Subcutaneous adipose tissue (tissue), 4 donors: ENCODE results near the gene SLC12A8. TPM values are rescaled to one million over a fixed set of nuclear protein-coding genes. Genes with fewer than 3 reads are reported as not detected.

Experiments
- total RNA-seq, 4 donors: library from RNA; depleted of rRNA; stranded (reverse); fragments of >200 nt; gene quantifications; one replicate each; pipeline ENCODE4 v1.1.0, GENCODE V29; 2016
- TF ChIP-seq, protein P1 (sequence below): fragments of 450-650 bp; IDR thresholded peaks from one replicate; pipeline ENCODE4 v1.5.1; 2016; ENCODE audit warnings: low read depth, mild to moderate bottlenecking, control low read depth, antibody characterized with exemption, moderate library complexity

Gene SLC12A8
- total RNA-seq, 4 donors from 2014 or later, result 0.66 to 1.0 TPM; not detected in 2

DNA sequence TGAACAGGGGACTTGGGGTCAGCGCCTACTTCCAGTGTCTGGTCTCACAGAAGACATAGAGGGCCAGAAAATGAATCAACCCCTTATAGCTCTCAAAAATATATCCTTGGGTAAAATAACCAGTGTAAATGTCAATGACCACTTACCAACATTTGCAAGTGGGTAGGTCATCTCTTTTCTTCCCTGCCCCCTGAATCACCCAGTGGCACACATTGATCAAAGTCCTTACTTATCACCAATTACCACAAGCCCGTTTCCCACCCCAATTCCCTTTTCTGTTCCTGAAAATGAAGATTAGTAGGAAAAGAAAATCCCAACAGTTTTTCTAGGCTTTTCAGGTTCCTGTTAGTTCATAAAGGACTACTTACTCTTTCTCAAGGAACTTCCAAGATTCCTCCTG, 86.2 kb downstream of the SLC12A8 start:
- TF ChIP-seq, protein P1, sequence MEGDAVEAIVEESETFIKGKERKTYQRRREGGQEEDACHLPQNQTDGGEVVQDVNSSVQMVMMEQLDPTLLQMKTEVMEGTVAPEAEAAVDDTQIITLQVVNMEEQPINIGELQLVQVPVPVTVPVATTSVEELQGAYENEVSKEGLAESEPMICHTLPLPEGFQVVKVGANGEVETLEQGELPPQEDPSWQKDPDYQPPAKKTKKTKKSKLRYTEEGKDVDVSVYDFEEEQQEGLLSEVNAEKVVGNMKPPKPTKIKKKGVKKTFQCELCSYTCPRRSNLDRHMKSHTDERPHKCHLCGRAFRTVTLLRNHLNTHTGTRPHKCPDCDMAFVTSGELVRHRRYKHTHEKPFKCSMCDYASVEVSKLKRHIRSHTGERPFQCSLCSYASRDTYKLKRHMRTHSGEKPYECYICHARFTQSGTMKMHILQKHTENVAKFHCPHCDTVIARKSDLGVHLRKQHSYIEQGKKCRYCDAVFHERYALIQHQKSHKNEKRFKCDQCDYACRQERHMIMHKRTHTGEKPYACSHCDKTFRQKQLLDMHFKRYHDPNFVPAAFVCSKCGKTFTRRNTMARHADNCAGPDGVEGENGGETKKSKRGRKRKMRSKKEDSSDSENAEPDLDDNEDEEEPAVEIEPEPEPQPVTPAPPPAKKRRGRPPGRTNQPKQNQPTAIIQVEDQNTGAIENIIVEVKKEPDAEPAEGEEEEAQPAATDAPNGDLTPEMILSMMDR, result no peak

DNA sequence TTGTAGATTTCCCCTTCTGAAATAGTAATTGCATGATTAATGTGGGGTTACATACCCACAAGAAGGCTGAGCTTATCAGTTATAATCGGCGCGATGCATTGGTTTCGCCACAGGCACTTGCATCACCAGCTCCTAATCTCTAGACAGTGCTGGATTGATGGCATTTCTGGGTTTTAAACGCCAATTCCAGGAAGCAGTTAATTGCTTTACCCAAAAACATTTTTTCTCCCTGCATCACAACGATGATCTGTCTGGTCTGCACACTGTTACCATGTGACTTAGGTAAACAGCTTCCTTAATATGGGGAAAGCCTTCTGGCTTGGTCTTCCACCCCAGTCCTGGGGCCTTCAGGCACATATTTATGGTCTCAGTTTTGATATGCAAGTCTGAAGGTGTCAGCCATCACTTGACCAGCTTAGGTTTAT, 86.7 kb downstream of the SLC12A8 start:
- TF ChIP-seq, protein P1, result no peak

DNA sequence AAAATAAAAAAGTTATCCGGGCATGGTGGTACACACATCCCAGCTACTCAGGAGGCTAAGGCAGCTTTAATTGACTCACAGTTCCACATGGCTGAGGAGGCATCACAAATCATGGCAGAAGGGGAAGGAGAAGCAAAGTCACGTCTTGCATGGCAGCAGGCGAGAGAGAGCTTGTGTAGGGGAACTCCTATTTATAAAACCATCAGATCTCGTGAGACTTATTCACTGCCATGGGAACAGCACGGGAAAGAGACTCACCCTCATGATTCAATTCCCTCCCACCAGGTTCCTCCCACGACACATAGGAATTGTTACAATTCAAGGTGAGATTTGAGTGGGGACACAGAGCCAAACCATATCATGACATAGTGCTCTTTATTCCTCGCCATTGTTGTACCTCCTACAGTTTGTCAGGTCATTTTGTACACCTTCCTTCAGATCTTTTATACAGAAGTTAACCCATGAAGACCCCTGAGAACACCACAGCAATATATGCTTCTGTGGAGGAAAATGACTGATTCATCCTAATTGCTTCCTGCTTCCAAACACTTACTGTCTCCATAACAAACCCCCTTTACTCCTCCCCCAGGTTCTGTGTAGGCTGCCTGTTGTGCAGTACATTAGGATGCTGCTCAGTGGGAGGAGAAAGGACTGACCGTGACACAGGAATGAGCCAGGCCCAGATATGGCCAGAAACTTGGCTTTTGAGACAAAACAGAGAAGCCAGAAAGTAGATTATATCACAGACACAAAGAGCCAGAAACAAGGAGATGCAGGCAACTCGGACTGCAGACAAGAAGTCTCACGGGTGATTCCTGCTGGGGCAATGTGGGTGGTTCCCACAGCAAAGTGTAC, 88.9 kb downstream of the SLC12A8 start:
- TF ChIP-seq, protein P1, result no peak

DNA sequence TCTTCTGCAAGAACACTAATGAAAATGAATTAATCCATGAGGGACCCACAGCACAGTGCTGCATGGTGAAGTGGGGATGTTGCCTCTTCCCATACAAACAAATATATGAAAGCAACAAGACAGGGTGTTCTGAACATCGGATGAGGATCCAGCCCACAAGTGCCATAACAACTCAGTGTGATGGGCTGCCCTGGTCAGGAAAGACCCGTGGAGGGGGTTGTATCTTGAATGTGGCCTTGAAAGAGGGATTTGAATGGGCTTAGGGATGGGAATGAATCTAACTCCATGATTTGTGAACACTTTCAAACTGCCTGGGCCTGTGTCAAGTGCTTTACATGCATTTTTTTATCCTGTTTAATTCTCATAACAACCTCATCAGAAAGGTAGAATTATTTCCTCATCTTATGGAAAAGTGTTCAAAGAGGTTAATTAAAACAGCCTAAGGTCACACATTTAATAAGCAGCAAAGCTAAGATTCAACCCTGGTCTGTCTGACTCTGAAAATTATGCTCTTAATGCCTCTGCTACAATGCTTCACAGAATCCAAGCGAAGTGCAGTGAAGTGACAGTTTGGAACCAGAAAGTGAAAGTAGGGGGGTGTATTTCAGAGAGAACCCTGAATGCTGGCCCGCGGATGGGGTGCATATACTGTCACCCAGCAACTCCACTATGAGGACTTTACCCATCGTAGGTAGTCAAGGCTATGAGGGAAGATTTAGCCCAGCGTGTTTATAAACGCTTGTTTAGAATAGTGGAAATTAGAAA, 91.1 kb downstream of the SLC12A8 start:
- TF ChIP-seq, protein P1, result no peak

DNA sequence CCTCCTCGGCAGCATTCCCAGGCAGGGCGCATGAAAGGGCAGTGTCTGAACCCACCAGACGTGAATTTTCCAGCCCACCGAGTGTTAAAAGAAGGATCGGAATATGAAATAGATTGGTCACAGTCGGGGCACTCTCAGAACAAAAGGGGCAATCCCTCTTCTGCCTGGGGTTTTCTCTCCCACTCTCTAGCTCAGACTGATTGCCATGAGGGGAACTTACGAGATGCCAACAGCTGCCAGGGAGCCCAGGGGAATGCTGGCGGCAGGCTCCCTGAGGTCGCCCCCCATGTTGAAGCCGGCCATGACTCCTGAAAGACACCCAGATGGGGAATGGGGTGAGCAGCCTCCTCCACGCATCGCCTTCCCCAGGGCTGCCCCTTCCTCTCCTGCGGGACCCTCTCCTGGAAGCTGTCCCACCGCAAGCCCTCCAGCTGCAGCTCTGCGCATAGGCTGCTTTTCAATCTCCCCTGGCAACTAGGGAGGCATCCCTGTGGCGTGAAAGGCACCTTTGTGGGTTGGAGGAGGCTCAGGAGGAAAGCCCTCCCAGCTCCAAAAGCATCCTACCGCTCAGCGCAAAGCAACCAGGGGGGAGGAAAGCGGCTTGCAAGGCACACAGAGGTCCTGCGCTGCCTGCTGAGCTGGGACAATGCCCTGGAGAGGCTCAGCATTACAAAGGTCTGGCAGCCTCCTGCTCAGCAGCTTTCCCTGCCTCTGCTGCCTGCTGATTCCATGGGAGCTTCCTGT, 92.0 kb downstream of the SLC12A8 start:
- TF ChIP-seq, protein P1, result no peak

DNA sequence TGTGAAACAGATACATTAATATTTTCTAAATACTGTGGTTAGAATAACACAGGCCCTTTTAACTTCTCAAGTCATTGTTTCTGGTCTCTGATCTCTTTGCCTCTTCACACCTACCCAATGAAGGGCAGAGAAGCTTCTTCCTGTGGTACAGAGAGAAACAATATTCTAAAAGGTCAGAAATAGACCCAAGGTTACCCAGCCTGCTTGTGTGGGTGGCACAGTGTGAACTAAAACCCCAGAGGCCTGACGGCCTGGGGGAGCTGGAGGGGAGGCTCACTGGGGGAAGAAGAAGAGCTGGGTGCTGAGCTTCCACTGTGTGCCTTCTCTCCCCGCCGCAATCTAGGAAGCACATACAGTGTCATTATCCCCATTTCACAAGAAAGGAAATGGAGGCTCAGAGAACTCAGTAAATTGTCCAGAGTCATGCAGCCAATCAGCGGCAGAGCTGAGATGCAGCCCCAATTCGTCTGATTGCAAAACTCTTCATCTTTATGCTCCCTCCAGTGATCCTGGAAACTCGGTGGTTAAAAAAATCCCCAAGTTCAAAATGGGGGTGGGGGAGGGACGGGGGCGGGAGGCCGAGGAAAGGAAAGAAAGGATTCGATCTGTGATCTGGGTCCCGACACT, 92.7 kb downstream of the SLC12A8 start:
- TF ChIP-seq, protein P1, result no peak
